Measurements from ENCODE around the gene KIZ. TPM values are rescaled to one million over a fixed set of nuclear protein-coding genes. Genes with fewer than 3 reads are reported as not detected.

The KIZ gene
- total and polyA plus RNA-seq, 2 of the 4 experiments (the other 2 are of a cell fraction): 9.9 to 14.0 TPM

DNA sequence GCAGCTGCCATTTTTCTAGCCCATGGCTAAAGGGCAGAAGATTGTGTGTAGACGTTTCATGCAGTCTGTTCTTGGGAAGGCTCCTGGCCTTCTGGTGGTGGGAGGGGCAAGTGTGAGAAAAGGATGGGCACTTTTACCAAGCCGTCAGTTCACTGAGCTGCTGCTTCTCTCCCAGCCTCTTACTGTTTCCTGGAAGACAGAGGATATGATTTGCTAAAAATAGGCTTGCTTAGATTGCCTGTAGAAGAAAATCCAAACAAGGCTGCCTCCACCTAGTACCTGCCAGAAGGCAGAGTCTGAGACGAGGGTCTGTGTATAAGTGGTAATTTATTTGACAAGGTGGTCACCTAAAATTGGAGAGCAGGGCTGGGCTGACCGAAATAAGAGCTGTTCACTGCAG is 7.5 kb downstream of the KIZ start:
- Histone ChIP-seq H3K4ac (ENCODE audit: low read depth, low read length) (no peak overlapping the region), H3K14ac (replicated peaks; ENCODE audit: low read depth, low read length) (no peak overlapping the region), H3K56ac (ENCODE audit: extremely low read depth, insufficient read depth, low read length) (no peak overlapping the region), H3K23ac (ENCODE audit: low read depth, low read length) (no peak overlapping the region), H2BK20ac (ENCODE audit: low read depth, low read length) (no peak overlapping the region), H3K4me3 (ENCODE audit: insufficient read depth, low read depth, low read length) (no peak overlapping the region), H2BK5ac (ENCODE audit: low read depth, low read length, poor library complexity, severe bottlenecking) (no peak overlapping the region), H4K8ac (ENCODE audit: low read depth in 2 of 2, low read length in 2 of 2) (no peak overlapping the region), H3K18ac (ENCODE audit: low read depth, low read length) (no peak overlapping the region), H3K27ac (ENCODE audit: insufficient read depth, low read length) (no peak overlapping the region), H3K27me3 (ENCODE audit: control insufficient read depth, insufficient read depth, low read length) (no peaks in the 10 kb centered on the region), H4K5ac (ENCODE audit: low read depth, low read length) (no peak overlapping the region), H3K9me3 (ENCODE audit: control insufficient read depth, insufficient read depth, low read length) (no peaks in the 10 kb centered on the region), H3K9me1 (ENCODE audit: insufficient read depth, low read length) (peaks cover 2% of the 10 kb centered on the region; the same call in 1 of the 2 replicates), H3K36me3 (ENCODE audit: control insufficient read depth, insufficient read depth, low read length) (peaks cover 9% of the 10 kb centered on the region), H2BK15ac (ENCODE audit: low read depth, low read length) (no peak overlapping the region), H4K91ac (ENCODE audit: insufficient read depth, low read depth, low read length) (no peak overlapping the region), H2AFZ (replicated peaks; ENCODE audit: low read length, poor library complexity) (no peak overlapping the region), H2AK9ac (replicated peaks; ENCODE audit: low read depth, low read length, poor library complexity) (no peak overlapping the region), H3K79me1 (ENCODE audit: low read depth in 1 of 2, low read length in 2 of 2) (peaks cover 0 to 4% of the 10 kb centered on the region in 2 experiments; a peak in 1 of 4 replicates), H3K9ac (ENCODE audit: low read depth, low read length) (no peak overlapping the region), H2BK120ac (ENCODE audit: low read depth, low read length) (no peak overlapping the region), H3K4me2 (ENCODE audit: low read depth, low read length) (no peak overlapping the region), H2AK5ac (ENCODE audit: low read depth, low read length) (no peak overlapping the region), H3K4me1 (ENCODE audit: control insufficient read depth, insufficient read depth, low read length) (no peaks in the 10 kb centered on the region), H4K20me1 (ENCODE audit: insufficient read depth, low read length) (no peaks in the 10 kb centered on the region)
- ATAC-seq (ENCODE audit: low read depth) (no peak), DNase-seq (no peak)
- POLR2A ChIA-PET (ENCODE audit: unreplicated experiment): no interaction called here
- in situ Hi-C loops (cut with MboI; ENCODE audit: low sequenced_read_pairs): no loop called here
- dilution Hi-C loops (cut with HindIII; ENCODE audit: low sequenced_read_pairs, unreplicated experiment): no loop called here
- intact Hi-C loops (cut with micrococcal nuclease): no loop called here
- no peak for TF ChIP-seq BHLHE40 (IDR thresholded peaks at IDR 0.05; ENCODE audit: low read depth, low read length)
- no peak for TF ChIP-seq MAZ (IDR thresholded peaks at IDR 0.05; ENCODE audit: borderline replicate concordance, low read depth, low read length)
- TF ChIP-seq RCOR1 (IDR thresholded peaks at IDR 0.05; ENCODE audit: insufficient replicate concordance, low read length): no peak
- no peak for TF ChIP-seq MAFK (IDR thresholded peaks at IDR 0.05; ENCODE audit: low read depth, low read length)
- no peak for TF ChIP-seq FOS (IDR thresholded peaks at IDR 0.05; ENCODE audit: low read depth, low read length)
- TF ChIP-seq RAD21 (IDR thresholded peaks at IDR 0.05; ENCODE audit: low read length): no peak
- TF ChIP-seq RFX5 (IDR thresholded peaks at IDR 0.05; ENCODE audit: low read depth, low read length): no peak
- TF ChIP-seq MXI1 (IDR thresholded peaks at IDR 0.05; ENCODE audit: borderline replicate concordance, low read depth, low read length): no peak
- TF ChIP-seq, protein P1, sequence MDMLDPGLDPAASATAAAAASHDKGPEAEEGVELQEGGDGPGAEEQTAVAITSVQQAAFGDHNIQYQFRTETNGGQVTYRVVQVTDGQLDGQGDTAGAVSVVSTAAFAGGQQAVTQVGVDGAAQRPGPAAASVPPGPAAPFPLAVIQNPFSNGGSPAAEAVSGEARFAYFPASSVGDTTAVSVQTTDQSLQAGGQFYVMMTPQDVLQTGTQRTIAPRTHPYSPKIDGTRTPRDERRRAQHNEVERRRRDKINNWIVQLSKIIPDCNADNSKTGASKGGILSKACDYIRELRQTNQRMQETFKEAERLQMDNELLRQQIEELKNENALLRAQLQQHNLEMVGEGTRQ (IDR thresholded peaks at IDR 0.05; ENCODE audit: low read depth, low read length): no peak
- TF ChIP-seq SMC3 (IDR thresholded peaks at IDR 0.05; ENCODE audit: low read depth, low read length): no peak
- TF ChIP-seq, protein P2, sequence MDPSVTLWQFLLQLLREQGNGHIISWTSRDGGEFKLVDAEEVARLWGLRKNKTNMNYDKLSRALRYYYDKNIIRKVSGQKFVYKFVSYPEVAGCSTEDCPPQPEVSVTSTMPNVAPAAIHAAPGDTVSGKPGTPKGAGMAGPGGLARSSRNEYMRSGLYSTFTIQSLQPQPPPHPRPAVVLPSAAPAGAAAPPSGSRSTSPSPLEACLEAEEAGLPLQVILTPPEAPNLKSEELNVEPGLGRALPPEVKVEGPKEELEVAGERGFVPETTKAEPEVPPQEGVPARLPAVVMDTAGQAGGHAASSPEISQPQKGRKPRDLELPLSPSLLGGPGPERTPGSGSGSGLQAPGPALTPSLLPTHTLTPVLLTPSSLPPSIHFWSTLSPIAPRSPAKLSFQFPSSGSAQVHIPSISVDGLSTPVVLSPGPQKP (IDR thresholded peaks at IDR 0.05; ENCODE audit: borderline replicate concordance, low read depth, low read length): no peak
- no peak for TF ChIP-seq CEBPB (IDR thresholded peaks at IDR 0.05; ENCODE audit: low read depth, low read length)
- TF ChIP-seq POLR2A (IDR thresholded peaks at IDR 0.05; ENCODE audit: low read depth, low read length): no peak
- TF ChIP-seq CHD1 (IDR thresholded peaks at IDR 0.05; ENCODE audit: low read depth, low read length): no peak
- TF ChIP-seq, protein P3, sequence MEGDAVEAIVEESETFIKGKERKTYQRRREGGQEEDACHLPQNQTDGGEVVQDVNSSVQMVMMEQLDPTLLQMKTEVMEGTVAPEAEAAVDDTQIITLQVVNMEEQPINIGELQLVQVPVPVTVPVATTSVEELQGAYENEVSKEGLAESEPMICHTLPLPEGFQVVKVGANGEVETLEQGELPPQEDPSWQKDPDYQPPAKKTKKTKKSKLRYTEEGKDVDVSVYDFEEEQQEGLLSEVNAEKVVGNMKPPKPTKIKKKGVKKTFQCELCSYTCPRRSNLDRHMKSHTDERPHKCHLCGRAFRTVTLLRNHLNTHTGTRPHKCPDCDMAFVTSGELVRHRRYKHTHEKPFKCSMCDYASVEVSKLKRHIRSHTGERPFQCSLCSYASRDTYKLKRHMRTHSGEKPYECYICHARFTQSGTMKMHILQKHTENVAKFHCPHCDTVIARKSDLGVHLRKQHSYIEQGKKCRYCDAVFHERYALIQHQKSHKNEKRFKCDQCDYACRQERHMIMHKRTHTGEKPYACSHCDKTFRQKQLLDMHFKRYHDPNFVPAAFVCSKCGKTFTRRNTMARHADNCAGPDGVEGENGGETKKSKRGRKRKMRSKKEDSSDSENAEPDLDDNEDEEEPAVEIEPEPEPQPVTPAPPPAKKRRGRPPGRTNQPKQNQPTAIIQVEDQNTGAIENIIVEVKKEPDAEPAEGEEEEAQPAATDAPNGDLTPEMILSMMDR (conservative IDR thresholded peaks at IDR 0.05; ENCODE audit: low read depth, low read length): no peak
- TF ChIP-seq NFE2L2 (IDR thresholded peaks at IDR 0.05; ENCODE audit: low read depth, low read length): no peak
- BruUV-seq (replicated peaks): no TSS peak
- 100% methylated on average over 1 of the region's 4 CpGs; no CpG with 5 or more reads in 1 of the 2 experiments for WGBS, 2 experiments (ENCODE audit: extremely low coverage in 2 of 2, insufficient read length in 1 of 2)
- CTCF ChIA-PET: no interaction called here

All from IMR-90 (cell line).